ENCODE measurements around the gene LAMA3. TPM values are rescaled to one million over a fixed set of nuclear protein-coding genes. Genes with fewer than 3 reads are reported as not detected.

The LAMA3 gene, protein sequence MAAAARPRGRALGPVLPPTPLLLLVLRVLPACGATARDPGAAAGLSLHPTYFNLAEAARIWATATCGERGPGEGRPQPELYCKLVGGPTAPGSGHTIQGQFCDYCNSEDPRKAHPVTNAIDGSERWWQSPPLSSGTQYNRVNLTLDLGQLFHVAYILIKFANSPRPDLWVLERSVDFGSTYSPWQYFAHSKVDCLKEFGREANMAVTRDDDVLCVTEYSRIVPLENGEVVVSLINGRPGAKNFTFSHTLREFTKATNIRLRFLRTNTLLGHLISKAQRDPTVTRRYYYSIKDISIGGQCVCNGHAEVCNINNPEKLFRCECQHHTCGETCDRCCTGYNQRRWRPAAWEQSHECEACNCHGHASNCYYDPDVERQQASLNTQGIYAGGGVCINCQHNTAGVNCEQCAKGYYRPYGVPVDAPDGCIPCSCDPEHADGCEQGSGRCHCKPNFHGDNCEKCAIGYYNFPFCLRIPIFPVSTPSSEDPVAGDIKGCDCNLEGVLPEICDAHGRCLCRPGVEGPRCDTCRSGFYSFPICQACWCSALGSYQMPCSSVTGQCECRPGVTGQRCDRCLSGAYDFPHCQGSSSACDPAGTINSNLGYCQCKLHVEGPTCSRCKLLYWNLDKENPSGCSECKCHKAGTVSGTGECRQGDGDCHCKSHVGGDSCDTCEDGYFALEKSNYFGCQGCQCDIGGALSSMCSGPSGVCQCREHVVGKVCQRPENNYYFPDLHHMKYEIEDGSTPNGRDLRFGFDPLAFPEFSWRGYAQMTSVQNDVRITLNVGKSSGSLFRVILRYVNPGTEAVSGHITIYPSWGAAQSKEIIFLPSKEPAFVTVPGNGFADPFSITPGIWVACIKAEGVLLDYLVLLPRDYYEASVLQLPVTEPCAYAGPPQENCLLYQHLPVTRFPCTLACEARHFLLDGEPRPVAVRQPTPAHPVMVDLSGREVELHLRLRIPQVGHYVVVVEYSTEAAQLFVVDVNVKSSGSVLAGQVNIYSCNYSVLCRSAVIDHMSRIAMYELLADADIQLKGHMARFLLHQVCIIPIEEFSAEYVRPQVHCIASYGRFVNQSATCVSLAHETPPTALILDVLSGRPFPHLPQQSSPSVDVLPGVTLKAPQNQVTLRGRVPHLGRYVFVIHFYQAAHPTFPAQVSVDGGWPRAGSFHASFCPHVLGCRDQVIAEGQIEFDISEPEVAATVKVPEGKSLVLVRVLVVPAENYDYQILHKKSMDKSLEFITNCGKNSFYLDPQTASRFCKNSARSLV (N-terminal part only)
- 106 TPM for total RNA-seq

DNA sequence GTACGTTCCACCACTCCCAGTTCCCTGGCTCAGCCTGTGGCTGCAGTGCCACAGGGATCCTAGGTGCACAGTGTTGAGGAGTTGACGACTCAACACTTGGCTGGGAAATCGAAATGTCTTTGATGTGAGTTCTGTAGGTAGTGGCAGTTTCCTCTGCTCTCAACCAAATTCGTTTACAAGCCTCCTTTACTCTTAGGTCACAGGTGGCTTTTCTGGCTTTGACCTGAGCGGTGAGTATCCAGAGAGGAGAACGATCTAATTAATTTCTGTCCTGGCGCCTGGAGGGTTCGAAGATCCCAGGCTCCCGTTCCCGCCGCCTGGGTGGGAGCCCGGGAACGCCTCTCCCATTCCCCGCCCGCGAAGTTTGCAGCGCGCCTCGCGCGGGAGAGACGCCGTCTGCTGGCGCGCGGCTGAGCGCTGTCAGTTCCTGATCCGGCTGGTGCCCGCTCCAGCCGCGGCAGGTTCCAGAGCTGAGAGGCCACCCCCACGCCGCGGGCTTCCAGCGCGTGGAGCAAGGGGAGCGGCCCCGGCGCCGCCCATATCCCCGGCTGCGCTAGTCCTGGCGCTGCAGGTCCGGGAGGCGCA lies at the start of gene LAMA3:
Gene LAMA3, plus strand, starts transcription at position 423 of the 585 bp plus-strand sequence. CDS start 231 bp downstream, outside the sequence.
- Histone ChIP-seq H3K36me3 (no peaks in the 10 kb centered on the region), H3K4me3 (peak within 1 kb of the TSS; percentile 57 to 72), H3K27me3 (no peaks in the 10 kb centered on the region), H3K27ac (peak within 1 kb of the TSS; percentile 91), H3K9me3 (no peaks in the 10 kb centered on the region), H3K4me1 (peaks cover 22% of the 10 kb centered on the region)
- TF ChIP-seq, protein P1, sequence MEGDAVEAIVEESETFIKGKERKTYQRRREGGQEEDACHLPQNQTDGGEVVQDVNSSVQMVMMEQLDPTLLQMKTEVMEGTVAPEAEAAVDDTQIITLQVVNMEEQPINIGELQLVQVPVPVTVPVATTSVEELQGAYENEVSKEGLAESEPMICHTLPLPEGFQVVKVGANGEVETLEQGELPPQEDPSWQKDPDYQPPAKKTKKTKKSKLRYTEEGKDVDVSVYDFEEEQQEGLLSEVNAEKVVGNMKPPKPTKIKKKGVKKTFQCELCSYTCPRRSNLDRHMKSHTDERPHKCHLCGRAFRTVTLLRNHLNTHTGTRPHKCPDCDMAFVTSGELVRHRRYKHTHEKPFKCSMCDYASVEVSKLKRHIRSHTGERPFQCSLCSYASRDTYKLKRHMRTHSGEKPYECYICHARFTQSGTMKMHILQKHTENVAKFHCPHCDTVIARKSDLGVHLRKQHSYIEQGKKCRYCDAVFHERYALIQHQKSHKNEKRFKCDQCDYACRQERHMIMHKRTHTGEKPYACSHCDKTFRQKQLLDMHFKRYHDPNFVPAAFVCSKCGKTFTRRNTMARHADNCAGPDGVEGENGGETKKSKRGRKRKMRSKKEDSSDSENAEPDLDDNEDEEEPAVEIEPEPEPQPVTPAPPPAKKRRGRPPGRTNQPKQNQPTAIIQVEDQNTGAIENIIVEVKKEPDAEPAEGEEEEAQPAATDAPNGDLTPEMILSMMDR (IDR thresholded peaks at IDR 0.05): no peak
- TF ChIP-seq POLR2A (IDR thresholded peaks at IDR 0.05) (peak in 1 of 2 donors; percentile 60), POLR2AphosphoS5 (IDR thresholded peaks at IDR 0.05; ENCODE audit: insufficient read depth in 1 of 2, low read depth in 1 of 2) (peak; percentile 53 to 81)
- DNase-seq (ENCODE audit: extremely low spot score in 2 of 2): no peak
- intact Hi-C loops (cut with DNase I): no loop called here

DNA sequence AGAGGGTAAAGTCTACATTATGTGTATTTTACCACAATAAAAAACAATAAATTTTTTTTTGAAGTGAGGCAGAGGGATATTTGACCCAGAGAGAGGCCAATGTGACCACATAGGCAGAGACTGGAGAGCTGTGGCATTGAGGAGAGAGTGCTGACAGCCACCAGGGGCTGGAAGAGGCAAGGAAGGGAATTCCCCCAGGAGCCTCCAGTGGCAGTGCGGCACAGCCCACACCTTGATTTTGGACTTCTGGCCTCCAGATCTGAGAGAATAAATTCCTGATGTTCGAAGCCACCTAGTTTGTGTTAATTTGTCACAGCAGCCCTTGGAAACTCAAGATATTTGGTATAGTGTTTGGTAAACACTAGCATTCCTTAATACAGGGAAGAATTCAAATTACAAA lies 49.2 kb upstream of the LAMA3 start:
- intact Hi-C loops (cut with DNase I): no loop called here
- no peak overlapping the region for H3K4me3 ChIP-seq
- TF ChIP-seq POLR2AphosphoS5 (IDR thresholded peaks at IDR 0.05; ENCODE audit: insufficient read depth in 1 of 2, low read depth in 1 of 2) (no peak), POLR2A (IDR thresholded peaks at IDR 0.05) (no peak)
- TF ChIP-seq, protein P1 (IDR thresholded peaks at IDR 0.05): no peak
- peaks cover 24% of the 10 kb centered on the region for H3K4me1 ChIP-seq
- no peak for DNase-seq (ENCODE audit: extremely low spot score in 2 of 2)
- H3K27ac ChIP-seq: no peak overlapping the region
- no peaks in the 10 kb centered on the region for H3K36me3 ChIP-seq
- H3K9me3 ChIP-seq: no peaks in the 10 kb centered on the region
- H3K27me3 ChIP-seq: no peaks in the 10 kb centered on the region

DNA sequence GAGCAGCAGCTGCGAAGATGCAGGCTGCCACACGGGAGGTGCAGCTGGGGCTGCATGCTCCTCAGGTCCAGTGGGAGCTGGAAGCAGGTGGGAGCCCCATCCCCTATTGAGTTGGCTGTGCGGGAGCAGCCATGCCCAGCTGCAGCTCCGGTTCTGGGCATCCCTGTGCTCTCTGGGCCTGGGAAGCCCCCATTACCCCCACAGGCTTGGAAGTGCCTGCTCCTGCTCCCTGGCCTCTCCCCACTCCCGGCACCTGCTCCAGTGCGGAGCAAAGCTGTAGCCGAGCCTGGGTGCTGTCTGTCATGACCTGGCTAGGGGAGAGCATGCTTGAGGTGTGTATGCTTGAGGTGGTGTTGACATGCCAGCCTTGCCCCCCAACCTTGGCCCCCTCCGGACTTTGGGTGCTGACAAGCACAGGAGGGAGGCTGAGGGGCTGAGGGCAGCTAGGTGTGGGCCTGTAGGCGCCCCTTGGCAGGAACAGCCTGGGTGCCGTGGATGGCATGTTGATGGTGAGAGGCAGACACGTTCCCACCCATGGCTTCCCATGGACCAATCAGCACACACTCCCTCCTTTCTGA lies 48.0 kb upstream of the LAMA3 start:
- H3K4me1 ChIP-seq: peaks cover 24% of the 10 kb centered on the region
- no peaks in the 10 kb centered on the region for H3K9me3 ChIP-seq
- intact Hi-C loops (cut with DNase I): no loop called here
- no peak overlapping the region for H3K4me3 ChIP-seq
- H3K36me3 ChIP-seq: peaks cover 0 to 4% of the 10 kb centered on the region in 2 donors
- no peak for DNase-seq (ENCODE audit: extremely low spot score in 2 of 2)
- TF ChIP-seq, protein P1 (IDR thresholded peaks at IDR 0.05): no peak
- TF ChIP-seq POLR2AphosphoS5 (IDR thresholded peaks at IDR 0.05; ENCODE audit: insufficient read depth in 1 of 2, low read depth in 1 of 2): no peak
- TF ChIP-seq POLR2A (IDR thresholded peaks at IDR 0.05): no peak
- no peaks in the 10 kb centered on the region for H3K27me3 ChIP-seq
- no peak overlapping the region for H3K27ac ChIP-seq

DNA sequence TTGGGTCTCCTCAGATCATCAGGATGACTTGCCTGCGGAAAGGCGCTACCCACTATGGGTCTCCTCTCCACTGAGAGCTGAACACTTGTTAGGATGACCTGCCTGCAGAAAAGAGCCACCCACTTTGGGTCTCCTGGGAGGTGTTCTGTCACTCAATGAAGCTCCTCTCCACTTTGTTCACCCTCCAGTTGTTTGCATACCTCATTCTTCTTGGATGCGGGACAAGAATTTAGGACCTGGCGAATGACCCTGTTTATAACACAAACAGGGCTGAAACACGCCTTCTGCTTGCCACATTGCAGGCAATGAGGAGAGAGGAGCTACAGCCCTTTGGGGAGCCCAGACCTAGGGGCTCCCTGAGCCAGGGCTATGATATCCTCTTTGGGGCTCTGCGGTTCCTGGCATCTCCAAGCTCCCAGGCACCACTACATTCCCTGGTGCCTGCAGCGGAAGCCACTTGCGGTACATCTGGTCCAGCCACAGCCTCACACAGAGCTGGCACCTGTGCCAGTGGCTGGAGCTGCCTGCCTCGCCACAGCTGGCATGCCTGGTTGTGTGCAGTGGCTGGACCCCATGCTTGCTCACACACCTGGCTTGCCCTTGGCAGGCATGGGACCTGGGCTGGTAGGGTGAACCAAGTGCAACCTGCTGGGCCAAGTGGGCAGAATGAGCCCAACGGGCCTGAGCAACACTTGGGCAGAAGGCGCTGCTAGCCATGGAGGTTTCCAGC lies 47.2 kb upstream of the LAMA3 start:
- no peak for TF ChIP-seq POLR2AphosphoS5 (IDR thresholded peaks at IDR 0.05; ENCODE audit: insufficient read depth in 1 of 2, low read depth in 1 of 2)
- TF ChIP-seq POLR2A (IDR thresholded peaks at IDR 0.05): no peak
- TF ChIP-seq, protein P1 (IDR thresholded peaks at IDR 0.05): no peak
- Histone ChIP-seq H3K9me3 (no peaks in the 10 kb centered on the region), H3K4me3 (no peak overlapping the region), H3K27ac (no peak overlapping the region), H3K36me3 (peaks cover 0 to 4% of the 10 kb centered on the region in 2 donors), H3K4me1 (peaks cover 24% of the 10 kb centered on the region), H3K27me3 (no peaks in the 10 kb centered on the region)
- DNase-seq (ENCODE audit: extremely low spot score in 2 of 2): no peak
- intact Hi-C loops (cut with DNase I): no loop called here
